CD4-positive, alpha-beta T cell treated with Interleukin-6 for 4 hours (primary cell): ENCODE measurements around the gene ASB9.
A peak's percentile ranks its signal among the peaks of the same experiment; 100 is the strongest.
"Not testable (repeated sequence)": the region's sequence is repeated elsewhere in the genome, so short reads cannot be mapped to it uniquely, and the experiment has no call there.

Experiments used
- DNase-seq: peaks from one replicate; pipeline ENCODE4 v3.0.0-alpha.2; 2020; ENCODE audit warnings: mixed read lengths

Gene ASB9

GRCh38 chrX:15241301-15241700 lies 28.6 kb downstream of the ASB9 start:
- DNase-seq, result no peak

- DNase-seq, result no peak
Measured at GRCh38 chrX:15240414-15240813, 29.5 kb downstream of the ASB9 start.

- DNase-seq, result no peak
Measured at GRCh38 chrX:15236146-15236545, 33.7 kb downstream of the ASB9 start.

- DNase-seq, result no peak
Measured at GRCh38 chrX:15235001-15235400, 34.9 kb downstream of the ASB9 start.

- DNase-seq, result no peak
Measured at GRCh38 chrX:15233416-15234015, 36.4 kb downstream of the ASB9 start.

- no peak for DNase-seq
Measured at GRCh38 chrX:15224747-15225146, 45.1 kb downstream of the ASB9 start.

GRCh38 chrX:15221321-15221720 lies 48.6 kb downstream of the ASB9 start:
- DNase-seq, result no peak

GRCh38 chrX:15217161-15217560 lies 52.7 kb downstream of the ASB9 start:
- DNase-seq, result no peak

GRCh38 chrX:15216280-15216679 lies 53.6 kb downstream of the ASB9 start:
- DNase-seq, result no peak

- no peak for DNase-seq
Measured at GRCh38 chrX:15215366-15215765, 54.5 kb downstream of the ASB9 start.

GRCh38 chrX:15214588-15214987 lies 55.3 kb downstream of the ASB9 start:
- DNase-seq, result no peak

GRCh38 chrX:15209096-15209495 lies 60.8 kb downstream of the ASB9 start:
- no peak for DNase-seq

- no peak for DNase-seq
Measured at GRCh38 chrX:15207994-15208393, 61.9 kb downstream of the ASB9 start.

GRCh38 chrX:15207384-15207783 lies 62.5 kb downstream of the ASB9 start:
- no peak for DNase-seq

- DNase-seq, result peak; percentile 14
Measured at GRCh38 chrX:15206306-15206705, 63.6 kb downstream of the ASB9 start.

- no peak for DNase-seq
Measured at GRCh38 chrX:15204130-15204751, 65.6 kb downstream of the ASB9 start.

- DNase-seq, result no peak
Measured at GRCh38 chrX:15203694-15204093, 66.2 kb downstream of the ASB9 start.

GRCh38 chrX:15202454-15203177 lies 67.3 kb downstream of the ASB9 start:
- DNase-seq, result no peak

GRCh38 chrX:15200871-15201270 lies 69.0 kb downstream of the ASB9 start:
- no peak for DNase-seq

- not testable (repeated sequence) for DNase-seq
Measured at GRCh38 chrX:15198608-15199202, 71.2 kb downstream of the ASB9 start.

GRCh38 chrX:15194146-15194545 lies 75.7 kb downstream of the ASB9 start:
- no peak for DNase-seq
